NCI-H2081 (cell line): Measurements from ENCODE around the gene CBLN4.

Experiments
- DNase-seq, 2 experiments: peaks; one replicate each; lab custom pipeline; 2025; lab: John Stamatoyannopoulos, UW

CBLN4 gene

GRCh38 chr20:56005389-56005715 is at the start of gene CBLN4:
Gene CBLN4, minus strand, starts transcription at chr20:56005519. Its CDS starts 1,348 bp downstream, at chr20:56004171.
- no peak for DNase-seq

- DNase-seq: no peak
These were observed 37.9 kb upstream of the CBLN4 start for GRCh38 chr20:56043227-56043626.

- DNase-seq: no peak
These were observed 26.9 kb upstream of the CBLN4 start for GRCh38 chr20:56032251-56032650.

- no peak for DNase-seq
These were observed 13.4 kb upstream of the CBLN4 start for GRCh38 chr20:56018716-56019115.

- no peak for DNase-seq
These were observed 12.9 kb upstream of the CBLN4 start for GRCh38 chr20:56018194-56018593.

- DNase-seq: no peak
These were observed 12.2 kb upstream of the CBLN4 start for GRCh38 chr20:56017560-56017959.

- DNase-seq: no peak
These were observed 9.7 kb upstream of the CBLN4 start for GRCh38 chr20:56014998-56015397.

- DNase-seq: no peak
These were observed 8.8 kb upstream of the CBLN4 start for GRCh38 chr20:56014151-56014550.

GRCh38 chr20:56004611-56005388 is 519 bp downstream of the CBLN4 start:
- no peak for DNase-seq

GRCh38 chr20:56004007-56004406 is 1.3 kb downstream of the CBLN4 start:
- DNase-seq: no peak

GRCh38 chr20:56002908-56003800 is 2.2 kb downstream of the CBLN4 start:
- DNase-seq: no peak

GRCh38 chr20:56001890-56002289 is 3.4 kb downstream of the CBLN4 start:
- no peak for DNase-seq

- DNase-seq: no peak
These were observed 4.1 kb downstream of the CBLN4 start for GRCh38 chr20:56001106-56001785.

- DNase-seq: no peak
These were observed 26.8 kb downstream of the CBLN4 start for GRCh38 chr20:55978550-55978949.

GRCh38 chr20:55977690-55978459 is 27.4 kb downstream of the CBLN4 start:
- no peak for DNase-seq

GRCh38 chr20:55974491-55975202 is 30.7 kb downstream of the CBLN4 start:
- DNase-seq: no peak

- no peak for DNase-seq
These were observed 40.5 kb downstream of the CBLN4 start for GRCh38 chr20:55964790-55965189.

- no peak for DNase-seq
These were observed 43.7 kb downstream of the CBLN4 start for GRCh38 chr20:55961376-55962330.

GRCh38 chr20:55953201-55953600 is 52.1 kb downstream of the CBLN4 start:
- DNase-seq: no peak

GRCh38 chr20:55947701-55948100 is 57.6 kb downstream of the CBLN4 start:
- no peak for DNase-seq
